ENCODE data around the gene OCA2.

Gene OCA2

DNA sequence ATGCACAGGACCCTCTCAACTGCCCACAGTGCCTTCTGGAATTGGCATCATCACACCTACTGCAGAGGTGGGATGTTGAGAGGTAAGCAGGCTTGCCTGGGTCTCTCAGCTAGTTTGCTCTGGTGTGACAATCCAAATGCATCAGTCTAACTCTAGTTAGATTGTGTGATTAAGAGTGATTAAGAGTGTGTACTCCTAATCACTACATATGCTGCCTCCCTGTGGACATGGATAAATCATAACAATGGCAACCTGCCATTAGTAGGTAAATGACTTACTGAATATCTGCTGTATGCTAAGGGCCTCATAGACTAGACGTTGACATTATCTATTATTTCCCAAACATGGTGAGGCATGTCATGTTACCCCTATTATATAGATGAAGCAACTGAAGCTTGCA is 342.1 kb downstream of the OCA2 start:
- H3K9ac ChIP-seq (ENCODE audit: low read length): no peak overlapping the region
- H2AK5ac ChIP-seq (ENCODE audit: low read length, severe bottlenecking): no peak overlapping the region
- H2BK5ac ChIP-seq (ENCODE audit: low read depth, low read length, poor library complexity, severe bottlenecking): no peak overlapping the region
- H3K4me1 ChIP-seq (ENCODE audit: control insufficient read depth, insufficient read depth, low read depth, low read length): no peaks in the 10 kb centered on the region
- no peak overlapping the region for H2BK12ac ChIP-seq (ENCODE audit: low read length in 2 of 2)
- H3K4me3 ChIP-seq (ENCODE audit: insufficient read depth in 1 of 2, low read depth in 1 of 2, low read length in 2 of 2): no peak overlapping the region
- H2BK120ac ChIP-seq (ENCODE audit: low read depth, low read length): no peak overlapping the region
- H3K4ac ChIP-seq (ENCODE audit: low read depth in 1 of 2, low read length in 2 of 2): no peak overlapping the region
- no peak overlapping the region for H4K91ac ChIP-seq (ENCODE audit: low read length)
- H2BK15ac ChIP-seq (ENCODE audit: low read depth, poor library complexity, severe bottlenecking): no peak overlapping the region
- H3K4me2 ChIP-seq (ENCODE audit: low read length, poor library complexity, severe bottlenecking): no peak overlapping the region
- H3K79me1 ChIP-seq (replicated peaks; ENCODE audit: low read length, poor library complexity, severe bottlenecking): no peaks in the 10 kb centered on the region
- no peaks in the 10 kb centered on the region for H3K9me3 ChIP-seq (ENCODE audit: control insufficient read depth, low read length)
- no peak overlapping the region for H2AFZ ChIP-seq (ENCODE audit: low read depth, low read length)
- H3K27ac ChIP-seq (ENCODE audit: low read length, poor library complexity, severe bottlenecking): no peak overlapping the region
- DNase-seq: no peak
- no peak overlapping the region for H3K18ac ChIP-seq (ENCODE audit: low read depth in 1 of 2, low read length in 2 of 2)
- no peaks in the 10 kb centered on the region for H3K36me3 ChIP-seq (ENCODE audit: control insufficient read depth in 1 of 2, insufficient read depth in 2 of 2, low read depth in 1 of 2, low read length in 2 of 2)
- H3K14ac ChIP-seq (ENCODE audit: low read length in 2 of 2): no peak overlapping the region
- WGBS: no CpG with 5 or more reads among the region's 1 CpG
- H3K27me3 ChIP-seq (ENCODE audit: control insufficient read depth in 1 of 2, insufficient read depth in 1 of 2, low read length in 2 of 2): no peaks in the 10 kb centered on the region
- no peak overlapping the region for H3K23ac ChIP-seq (ENCODE audit: low read length in 2 of 2)
- H4K8ac ChIP-seq (ENCODE audit: low read length): no peak overlapping the region

DNA sequence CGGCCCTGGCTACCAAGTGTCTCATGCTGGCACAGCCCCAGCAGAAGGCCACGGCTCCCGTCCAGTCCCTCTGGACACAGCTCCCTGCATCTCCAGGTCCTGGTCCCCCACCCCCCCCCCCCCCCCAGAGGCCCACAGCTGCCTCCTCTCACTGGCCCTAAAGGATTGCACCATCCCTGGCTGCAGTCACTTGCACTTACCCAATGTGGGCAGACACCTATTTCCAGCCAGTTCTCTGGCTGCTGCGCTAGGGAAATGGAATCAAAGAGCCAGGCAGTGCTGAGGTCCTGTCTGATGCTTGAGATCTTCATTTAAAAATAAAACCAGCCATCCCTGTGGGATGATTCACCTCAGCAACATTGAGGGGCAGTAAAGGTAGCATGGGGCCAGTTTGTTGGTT is 346.4 kb downstream of the OCA2 start:
- no peak overlapping the region for H2BK120ac ChIP-seq (ENCODE audit: low read depth, low read length)
- H3K27ac ChIP-seq (ENCODE audit: low read length, poor library complexity, severe bottlenecking): no peak overlapping the region
- H2BK5ac ChIP-seq (ENCODE audit: low read depth, low read length, poor library complexity, severe bottlenecking): no peak overlapping the region
- no peaks in the 10 kb centered on the region for H3K36me3 ChIP-seq (ENCODE audit: control insufficient read depth in 1 of 2, insufficient read depth in 2 of 2, low read depth in 1 of 2, low read length in 2 of 2)
- no peak overlapping the region for H3K23ac ChIP-seq (ENCODE audit: low read length in 2 of 2)
- H3K4ac ChIP-seq (ENCODE audit: low read depth in 1 of 2, low read length in 2 of 2): no peak overlapping the region
- no peak overlapping the region for H2BK15ac ChIP-seq (ENCODE audit: low read depth, poor library complexity, severe bottlenecking)
- no peak overlapping the region for H3K14ac ChIP-seq (ENCODE audit: low read length in 2 of 2)
- no peaks in the 10 kb centered on the region for H3K9me3 ChIP-seq (ENCODE audit: control insufficient read depth, low read length)
- H2AFZ ChIP-seq (ENCODE audit: low read depth, low read length): no peak overlapping the region
- no peak overlapping the region for H3K18ac ChIP-seq (ENCODE audit: low read depth in 1 of 2, low read length in 2 of 2)
- H4K91ac ChIP-seq (ENCODE audit: low read length): no peak overlapping the region
- no peak overlapping the region for H4K8ac ChIP-seq (ENCODE audit: low read length)
- no peak overlapping the region for H3K4me3 ChIP-seq (ENCODE audit: insufficient read depth in 1 of 2, low read depth in 1 of 2, low read length in 2 of 2)
- H3K27me3 ChIP-seq (ENCODE audit: control insufficient read depth in 1 of 2, insufficient read depth in 1 of 2, low read length in 2 of 2): no peaks in the 10 kb centered on the region
- no peak for DNase-seq
- WGBS: 75% methylated on average over 4 of the region's 4 CpGs
- H3K79me1 ChIP-seq (replicated peaks; ENCODE audit: low read length, poor library complexity, severe bottlenecking): no peaks in the 10 kb centered on the region
- no peak overlapping the region for H3K9ac ChIP-seq (ENCODE audit: low read length)
- no peak overlapping the region for H2BK12ac ChIP-seq (ENCODE audit: low read length in 2 of 2)
- no peak overlapping the region for H3K4me2 ChIP-seq (ENCODE audit: low read length, poor library complexity, severe bottlenecking)
- H2AK5ac ChIP-seq (ENCODE audit: low read length, severe bottlenecking): no peak overlapping the region
- H3K4me1 ChIP-seq (ENCODE audit: control insufficient read depth, insufficient read depth, low read depth, low read length): no peaks in the 10 kb centered on the region

DNA sequence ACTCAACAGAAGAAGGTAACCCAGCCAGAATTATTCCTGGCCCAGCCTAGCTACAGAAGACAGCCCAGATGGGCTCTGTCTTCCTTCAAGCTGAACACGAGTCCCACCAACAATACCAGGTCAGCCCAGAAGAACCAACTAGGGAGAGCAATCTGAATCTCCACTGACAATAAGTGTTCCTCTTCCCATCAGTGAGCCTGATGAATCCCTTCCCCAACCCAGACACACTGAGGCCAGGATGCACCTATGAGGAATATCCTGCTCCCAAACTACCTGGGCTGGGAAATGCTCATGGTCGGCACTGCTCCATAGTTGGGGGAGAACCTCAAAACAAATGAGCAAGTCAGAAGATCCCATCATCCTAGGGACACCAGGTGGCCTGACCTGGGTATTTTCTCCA is 351.1 kb downstream of the OCA2 start:
- no peaks in the 10 kb centered on the region for H3K4me1 ChIP-seq (ENCODE audit: control insufficient read depth, insufficient read depth, low read depth, low read length)
- H3K4me3 ChIP-seq (ENCODE audit: insufficient read depth in 1 of 2, low read depth in 1 of 2, low read length in 2 of 2): no peak overlapping the region
- no peak overlapping the region for H2AK5ac ChIP-seq (ENCODE audit: low read length, severe bottlenecking)
- H3K4ac ChIP-seq (ENCODE audit: low read depth in 1 of 2, low read length in 2 of 2): no peak overlapping the region
- H4K8ac ChIP-seq (ENCODE audit: low read length): no peak overlapping the region
- H3K14ac ChIP-seq (ENCODE audit: low read length in 2 of 2): no peak overlapping the region
- no peaks in the 10 kb centered on the region for H3K27me3 ChIP-seq (ENCODE audit: control insufficient read depth in 1 of 2, insufficient read depth in 1 of 2, low read length in 2 of 2)
- H2BK15ac ChIP-seq (ENCODE audit: low read depth, poor library complexity, severe bottlenecking): no peak overlapping the region
- no peaks in the 10 kb centered on the region for H3K9me3 ChIP-seq (ENCODE audit: control insufficient read depth, low read length)
- H3K18ac ChIP-seq (ENCODE audit: low read depth in 1 of 2, low read length in 2 of 2): no peak overlapping the region
- H3K27ac ChIP-seq (ENCODE audit: low read length, poor library complexity, severe bottlenecking): no peak overlapping the region
- no peak overlapping the region for H3K23ac ChIP-seq (ENCODE audit: low read length in 2 of 2)
- H2BK120ac ChIP-seq (ENCODE audit: low read depth, low read length): no peak overlapping the region
- no peaks in the 10 kb centered on the region for H3K79me1 ChIP-seq (replicated peaks; ENCODE audit: low read length, poor library complexity, severe bottlenecking)
- DNase-seq: no peak
- H3K4me2 ChIP-seq (ENCODE audit: low read length, poor library complexity, severe bottlenecking): no peak overlapping the region
- no peak overlapping the region for H4K91ac ChIP-seq (ENCODE audit: low read length)
- H3K9ac ChIP-seq (ENCODE audit: low read length): no peak overlapping the region
- H2BK12ac ChIP-seq (ENCODE audit: low read length in 2 of 2): no peak overlapping the region
- no peak overlapping the region for H2AFZ ChIP-seq (ENCODE audit: low read depth, low read length)
- no peaks in the 10 kb centered on the region for H3K36me3 ChIP-seq (ENCODE audit: control insufficient read depth in 1 of 2, insufficient read depth in 2 of 2, low read depth in 1 of 2, low read length in 2 of 2)
- no peak overlapping the region for H2BK5ac ChIP-seq (ENCODE audit: low read depth, low read length, poor library complexity, severe bottlenecking)
- 81% methylated on average over 2 of the region's 2 CpGs for WGBS

DNA sequence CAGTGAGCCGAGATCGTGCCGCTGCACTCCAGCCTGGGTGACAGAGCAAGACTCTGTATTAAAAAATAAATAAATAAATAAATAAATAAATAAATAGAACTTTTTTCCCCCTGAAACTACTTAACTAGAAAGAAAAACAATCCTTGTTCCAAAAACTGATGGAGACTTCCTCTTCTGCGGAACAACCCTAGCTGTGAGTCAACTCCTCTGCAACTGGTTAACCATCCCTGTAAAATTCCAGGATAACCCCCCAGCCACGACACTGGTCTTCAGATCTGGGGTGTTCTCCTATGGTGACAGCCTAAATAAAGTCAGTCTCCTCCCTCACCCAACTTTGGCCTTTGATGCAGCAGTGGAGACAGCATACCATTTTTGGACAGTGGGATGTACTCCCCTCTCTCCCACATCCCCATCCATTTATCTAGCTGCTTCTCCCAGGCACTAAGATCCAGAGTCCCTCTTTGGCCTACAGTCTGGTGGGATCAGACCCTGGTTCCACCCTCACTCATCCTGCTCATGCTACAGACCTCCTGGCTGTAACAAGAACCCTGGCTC is 352.6 kb downstream of the OCA2 start:
- no peaks in the 10 kb centered on the region for H3K27me3 ChIP-seq (ENCODE audit: control insufficient read depth in 1 of 2, insufficient read depth in 1 of 2, low read length in 2 of 2)

More for the DNA sequence above, 352.6 kb downstream of the OCA2 start:
- H3K4me1 ChIP-seq (ENCODE audit: control insufficient read depth, insufficient read depth, low read depth, low read length): no peaks in the 10 kb centered on the region
- H2AFZ ChIP-seq (ENCODE audit: low read depth, low read length): no peak overlapping the region
- H4K91ac ChIP-seq (ENCODE audit: low read length): no peak overlapping the region
- H3K27ac ChIP-seq (ENCODE audit: low read length, poor library complexity, severe bottlenecking): no peak overlapping the region
- no peaks in the 10 kb centered on the region for H3K9me3 ChIP-seq (ENCODE audit: control insufficient read depth, low read length)
- no peak overlapping the region for H2BK5ac ChIP-seq (ENCODE audit: low read depth, low read length, poor library complexity, severe bottlenecking)
- no peak overlapping the region for H3K9ac ChIP-seq (ENCODE audit: low read length)
- no peak overlapping the region for H4K8ac ChIP-seq (ENCODE audit: low read length)
- WGBS: 34% methylated on average over 2 of the region's 5 CpGs
- no peak overlapping the region for H2BK15ac ChIP-seq (ENCODE audit: low read depth, poor library complexity, severe bottlenecking)
- H3K79me1 ChIP-seq (replicated peaks; ENCODE audit: low read length, poor library complexity, severe bottlenecking): no peaks in the 10 kb centered on the region
- H3K36me3 ChIP-seq (ENCODE audit: control insufficient read depth in 1 of 2, insufficient read depth in 2 of 2, low read depth in 1 of 2, low read length in 2 of 2): no peaks in the 10 kb centered on the region
- H3K23ac ChIP-seq (ENCODE audit: low read length in 2 of 2): no peak overlapping the region
- H2BK120ac ChIP-seq (ENCODE audit: low read depth, low read length): no peak overlapping the region
- no peak overlapping the region for H3K14ac ChIP-seq (ENCODE audit: low read length in 2 of 2)
- H3K4ac ChIP-seq (ENCODE audit: low read depth in 1 of 2, low read length in 2 of 2): no peak overlapping the region
- no peak overlapping the region for H3K4me3 ChIP-seq (ENCODE audit: insufficient read depth in 1 of 2, low read depth in 1 of 2, low read length in 2 of 2)
- H3K4me2 ChIP-seq (ENCODE audit: low read length, poor library complexity, severe bottlenecking): no peak overlapping the region
- H2AK5ac ChIP-seq (ENCODE audit: low read length, severe bottlenecking): no peak overlapping the region
- no peak overlapping the region for H3K18ac ChIP-seq (ENCODE audit: low read depth in 1 of 2, low read length in 2 of 2)
- DNase-seq: no peak
- H2BK12ac ChIP-seq (ENCODE audit: low read length in 2 of 2): no peak overlapping the region
